Stomach (tissue), 9 donors: ENCODE data around the gene SIRT7. TPM values are rescaled to one million over a fixed set of nuclear protein-coding genes. Genes with fewer than 3 reads are reported as not detected.

Experiments
- DNase-seq, 2 donors: peaks; one replicate each; pipeline versions ENCODE4 v3.0.0 to v3.0.0-alpha.2; 2013 to 2019
- H3K27ac ChIP-seq, 5 donors: fragments of 200-600 bp in 4 of 5; sonication (generic) in 4 of 5; one replicate each; pipeline ENCODE4 v1.5.1; 2013 to 2019; ENCODE audit warnings: mild to moderate bottlenecking in 1 of 5, moderate library complexity in 1 of 5
- H3K27me3 ChIP-seq, 3 donors: fragments of 200-600 bp; sonication (generic); one replicate each; pipeline ENCODE4 v1.5.1; 2017 to 2019; ENCODE audit warnings: mixed run types in 1 of 3
- H3K36me3 ChIP-seq, 4 donors: fragments of 200-600 bp; sonication (generic); 1 replicate in 3 of 4; 2 replicates in 1 of 4; pipeline ENCODE4 v1.5.1; 2016 to 2019
- H3K4me1 ChIP-seq, 4 donors: fragments of 200-600 bp; sonication (generic); one replicate each; pipeline ENCODE4 v1.5.1; 2016 to 2019
- H3K4me3 ChIP-seq, 4 donors: fragments of 200-600 bp; sonication (generic) in 3 of 4; one replicate each; pipeline ENCODE4 v1.5.1; 2016 to 2019; ENCODE audit warnings: mild to moderate bottlenecking in 1 of 4
- H3K9me3 ChIP-seq, 4 donors: fragments of 200-600 bp; sonication (generic); one replicate each; pipeline ENCODE4 v1.5.1; 2016 to 2019
- EP300 ChIP-seq: sonication (generic); formaldehyde crosslinking; IDR thresholded peaks from one replicate; pipeline ENCODE4 v1.6.1; 2017; ENCODE audit warnings: antibody characterized with exemption
- POLR2A ChIP-seq, 4 donors: fragments of 450-650 bp; IDR thresholded peaks; one replicate each; pipeline ENCODE4 v1.6.1; 2016; ENCODE audit warnings: antibody characterized with exemption in 4 of 4, control low read depth in 2 of 4, mild to moderate bottlenecking in 1 of 4, moderate library complexity in 1 of 4
- POLR2AphosphoS5 ChIP-seq, 3 donors: sonication (generic); formaldehyde crosslinking; IDR thresholded peaks; one replicate each; pipeline ENCODE4 v1.6.1; 2016; ENCODE audit warnings: antibody characterized with exemption in 3 of 3
- WGBS, 5 donors: extraction: QIAGEN DNeasy Blood & Tissue Kit in 3 of 5; methylation state at CpG; one replicate each; pipeline versions ENCODE4 v1.1.5 to v1.1.7; 2013 to 2018; 5-methylcytosine and 5-hydroxymethylcytosine counted together
- intact Hi-C: fragments of 100-400 bp; cut with DNase I; formaldehyde crosslinking; loops from one replicate; pipeline ENCODE4 v1.15.1; 2023; ENCODE audit warnings: low total_unique reads
- polyA plus RNA-seq, 3 donors: library from polyadenylated mRNA; stranded (reverse); fragments of 200-250 nt; gene quantifications; one replicate each; pipeline ENCODE4 v1.2.3, GENCODE V29; 2013
- total RNA-seq, 5 donors: library from RNA; depleted of rRNA; stranded (reverse); fragments of >200 nt; gene quantifications; one replicate each; pipeline versions ENCODE4 v1.1.0 to v1.2.3, GENCODE V29; 2014 to 2016
- TF ChIP-seq, protein P1 (sequence below), 7 experiments: fragments of 450-650 bp in 4 of 7; fragments of 200-600 bp in 3 of 7; sonication (generic) in 3 of 7; IDR thresholded peaks; one replicate each; pipeline ENCODE4 v1.5.1; 2016 to 2019; ENCODE audit warnings: antibody characterized with exemption in 7 of 7, control low read depth in 2 of 7, mild to moderate bottlenecking in 1 of 7
- donor health status: healthy with polysubstance abuse.
- donor health status: Bipolar disorder and iron deficiency.
- donor health status: healthy.

The SIRT7 gene
- total and polyA plus RNA-seq, 8 donors = 18.2 to 128 (median 45.5) TPM

DNA sequence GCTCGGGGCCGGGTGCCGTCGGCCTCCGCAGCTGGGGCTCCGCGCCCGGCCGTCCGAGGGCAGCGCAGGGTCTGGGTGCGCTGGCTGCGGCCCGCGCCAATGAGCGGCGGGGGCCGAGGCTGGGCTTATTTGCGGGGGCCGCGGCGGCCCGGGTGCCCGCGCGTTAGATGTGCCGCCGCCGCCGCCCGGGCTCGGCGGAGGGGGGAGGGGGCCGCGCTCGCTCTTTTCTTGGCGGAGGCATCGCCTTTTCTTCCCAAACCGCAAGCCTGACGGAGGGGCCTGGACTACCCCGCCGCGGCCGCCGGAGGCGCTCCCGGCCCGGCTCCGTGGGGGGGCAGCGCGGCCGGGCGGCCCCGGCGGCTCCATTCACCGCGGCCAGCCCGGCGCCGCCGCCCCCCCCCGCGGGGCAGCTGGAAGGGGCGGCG lies 43.1 kb upstream of the SIRT7 start, which contains the start of gene NOTUM:
TSS of gene NOTUM (minus strand) at position 101 of the 425 bp plus-strand sequence. CDS start 278 bp downstream, outside the sequence.
- Histone ChIP-seq H3K4me3 (peak within 1 kb of the TSS; percentile 44 to 62 (median 48)), H3K27ac (no peak within 1 kb of the TSS)
- intact Hi-C loops = loop anchor here (5.0 kb wide), 1 partner anchor 56 kb away; no protein-coding TSS in a partner anchor

DNA sequence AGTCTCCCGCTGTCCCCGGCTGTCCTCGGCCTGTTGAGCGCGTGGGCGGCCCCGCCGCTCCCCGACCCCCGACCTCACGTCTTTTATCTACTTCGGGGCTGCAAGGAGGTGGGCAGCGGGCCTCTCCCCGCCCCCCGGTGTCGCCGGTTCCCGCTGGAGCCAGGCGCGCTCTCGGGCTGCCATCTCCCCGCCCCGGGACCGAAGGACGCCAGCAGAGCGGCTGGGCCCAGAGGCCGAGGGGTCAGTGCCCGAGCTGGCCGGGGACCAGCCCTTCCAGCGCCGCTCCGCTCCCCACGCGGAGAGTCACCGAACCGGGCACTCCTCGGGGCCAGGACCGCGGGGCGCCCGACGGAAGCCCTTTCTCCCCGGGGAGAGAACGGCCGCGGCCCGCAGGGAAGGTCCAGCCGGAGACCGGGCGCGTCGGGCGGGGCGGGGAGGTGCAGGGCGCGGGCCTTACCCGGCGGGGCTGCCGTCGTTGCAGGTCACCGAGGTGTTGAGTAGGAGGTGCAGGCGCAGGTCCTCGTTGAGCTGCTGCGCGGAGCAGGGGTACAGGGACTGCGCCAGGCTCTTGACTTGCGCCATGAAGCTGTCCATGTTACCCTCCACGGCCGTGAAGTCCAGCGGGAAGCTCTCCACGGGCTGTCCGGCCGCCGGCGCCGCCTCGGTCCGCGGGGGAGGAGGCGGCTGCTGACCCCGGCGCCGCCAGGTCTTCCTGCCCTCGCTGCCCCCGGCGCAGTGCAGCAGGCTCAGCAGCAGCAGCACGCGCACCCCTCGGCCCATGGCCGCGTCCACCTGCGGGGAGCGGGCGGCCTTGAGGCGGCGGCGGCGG lies 42.4 kb upstream of the SIRT7 start:
- Histone ChIP-seq H3K4me3 (peak overlapping the region; percentile 44 to 62 (median 48)), H3K9me3 (no peaks in the 10 kb centered on the region), H3K27me3 (peaks cover 19 to 92% (median 53%) of the 10 kb centered on the region in 3 donors), H3K27ac (no peak overlapping the region), H3K36me3 (no peaks in the 10 kb centered on the region), H3K4me1 (peaks cover 20 to 28% (median 26%) of the 10 kb centered on the region in 4 donors)
- WGBS, 5 donors = 0 to 5% (median 2%) methylated on average over 23 to 91 of the region's 98 CpGs
- intact Hi-C loops = loop anchor here (5.0 kb wide), 1 partner anchor 57 kb away; no protein-coding TSS in a partner anchor
- no peak for DNase-seq
- TF ChIP-seq EP300 = no peak
- no peak for TF ChIP-seq POLR2A (IDR thresholded peaks at IDR 0.05)
- no peak for TF ChIP-seq POLR2AphosphoS5 (IDR thresholded peaks at IDR 0.05)
- TF ChIP-seq, protein P1, sequence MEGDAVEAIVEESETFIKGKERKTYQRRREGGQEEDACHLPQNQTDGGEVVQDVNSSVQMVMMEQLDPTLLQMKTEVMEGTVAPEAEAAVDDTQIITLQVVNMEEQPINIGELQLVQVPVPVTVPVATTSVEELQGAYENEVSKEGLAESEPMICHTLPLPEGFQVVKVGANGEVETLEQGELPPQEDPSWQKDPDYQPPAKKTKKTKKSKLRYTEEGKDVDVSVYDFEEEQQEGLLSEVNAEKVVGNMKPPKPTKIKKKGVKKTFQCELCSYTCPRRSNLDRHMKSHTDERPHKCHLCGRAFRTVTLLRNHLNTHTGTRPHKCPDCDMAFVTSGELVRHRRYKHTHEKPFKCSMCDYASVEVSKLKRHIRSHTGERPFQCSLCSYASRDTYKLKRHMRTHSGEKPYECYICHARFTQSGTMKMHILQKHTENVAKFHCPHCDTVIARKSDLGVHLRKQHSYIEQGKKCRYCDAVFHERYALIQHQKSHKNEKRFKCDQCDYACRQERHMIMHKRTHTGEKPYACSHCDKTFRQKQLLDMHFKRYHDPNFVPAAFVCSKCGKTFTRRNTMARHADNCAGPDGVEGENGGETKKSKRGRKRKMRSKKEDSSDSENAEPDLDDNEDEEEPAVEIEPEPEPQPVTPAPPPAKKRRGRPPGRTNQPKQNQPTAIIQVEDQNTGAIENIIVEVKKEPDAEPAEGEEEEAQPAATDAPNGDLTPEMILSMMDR (IDR thresholded peaks at IDR 0.05) = no peak

More for the DNA sequence above, 43.1 kb upstream of the SIRT7 start, which contains the start of gene NOTUM:
- 0 to 1% (median 1%) methylated on average over 4 to 65 of the region's 65 CpGs; no CpG with 5 or more reads in 1 of the 5 donors for whole genome bisulfite sequencing, 5 donors
- Histone ChIP-seq H3K4me1 (peaks cover 20 to 28% (median 26%) of the 10 kb centered on the region in 4 donors), H3K36me3 (no peaks in the 10 kb centered on the region), H3K27me3 (peaks cover 19 to 92% (median 53%) of the 10 kb centered on the region in 3 donors), H3K9me3 (no peaks in the 10 kb centered on the region)
- DNase-seq = peak in 1 of 2 donors; percentile 70
- TF ChIP-seq POLR2AphosphoS5 (IDR thresholded peaks at IDR 0.05) = no peak
- TF ChIP-seq, protein P1 (IDR thresholded peaks at IDR 0.05) = peak in 1 of 7 experiments; percentile 31

GRCh38 chr17:81959362-81960129 lies 41.6 kb upstream of the SIRT7 start:
- H3K4me3 ChIP-seq = peak overlapping the region; percentile 44 to 62 (median 48)
- H3K4me1 ChIP-seq = peaks cover 20 to 28% (median 26%) of the 10 kb centered on the region in 4 donors
- 0 to 3% (median 1%) methylated on average over 1 to 112 of the region's 112 CpGs for WGBS, 5 donors
- peak; percentile 84 to 88 for DNase-seq
- peaks cover 19 to 97% (median 53%) of the 10 kb centered on the region in 3 donors for H3K27me3 ChIP-seq
- TF ChIP-seq POLR2AphosphoS5 (IDR thresholded peaks at IDR 0.05) (peak in 1 of 3 donors; percentile 17), POLR2A (IDR thresholded peaks at IDR 0.05) (no peak), EP300 (no peak)
- TF ChIP-seq, protein P1 (IDR thresholded peaks at IDR 0.05) = peak in 4 of 7 experiments; percentile 11 to 91 (median 68)
- intact Hi-C loops = loop anchor here (5.0 kb wide), 1 partner anchor 58 kb away; no protein-coding TSS in a partner anchor
- no peaks in the 10 kb centered on the region for H3K9me3 ChIP-seq
- no peaks in the 10 kb centered on the region for H3K36me3 ChIP-seq
- H3K27ac ChIP-seq = no peak overlapping the region
